ENCODE data around the gene PRKG1.
"Not testable (repeated sequence)": the region's sequence is repeated elsewhere in the genome, so short reads cannot be mapped to it uniquely, and the experiment has no call there.

PRKG1 gene

DNA sequence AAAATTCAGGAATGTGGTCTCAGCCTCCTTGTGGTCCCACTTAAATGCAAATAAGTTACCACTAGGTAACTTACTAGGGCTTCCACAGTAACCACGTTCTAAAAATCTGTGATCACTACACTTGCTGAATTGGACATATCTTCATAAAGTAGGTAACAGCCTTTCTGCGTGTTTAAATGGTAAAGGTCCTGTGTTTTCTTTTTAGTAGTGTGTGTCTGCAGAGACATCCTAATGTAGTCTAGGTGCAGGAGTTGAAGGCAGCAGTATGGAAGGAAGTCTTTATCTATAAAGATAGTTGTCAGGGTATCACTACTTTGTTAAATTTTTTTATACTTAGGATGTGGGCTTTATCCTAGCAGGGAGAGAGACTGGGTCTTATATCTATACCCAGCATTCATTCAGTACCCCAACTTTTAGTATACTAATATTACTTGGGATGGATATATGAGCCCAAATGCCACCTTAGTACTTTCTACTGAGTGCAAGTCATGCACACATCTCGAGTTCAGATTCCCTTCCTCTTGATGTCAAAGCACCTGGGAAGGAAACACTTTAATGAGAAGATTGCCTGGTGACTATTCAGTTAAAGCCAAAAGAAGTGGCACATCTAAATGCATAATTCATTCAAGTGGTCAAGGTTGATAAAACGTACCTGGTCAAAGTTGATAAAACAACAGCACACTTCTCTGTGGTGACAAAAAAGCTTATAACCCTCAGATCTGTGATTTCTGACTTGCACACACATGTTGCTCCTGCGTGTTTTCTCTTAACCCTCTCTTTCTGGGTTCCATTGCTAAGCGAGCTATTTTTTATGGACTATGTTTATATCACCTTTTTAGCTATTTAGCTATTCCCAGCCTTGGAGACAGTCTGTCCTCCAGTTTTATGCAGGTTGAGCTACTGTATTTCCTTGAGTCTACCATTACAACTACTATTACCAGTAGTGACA lies 958.7 kb downstream of the PRKG1 start:
- Histone ChIP-seq H3K4me1 (ENCODE audit: control insufficient read depth, insufficient read depth, low read length, poor library complexity, severe bottlenecking) (peaks cover 3% of the 10 kb centered on the region), H3K4me3 (ENCODE audit: extremely low read depth, insufficient read depth, low read length, poor library complexity, severe bottlenecking) (no peak overlapping the region), H3K9me3 (ENCODE audit: control insufficient read depth, low read length) (no peaks in the 10 kb centered on the region), H3K27ac (ENCODE audit: low read depth, low read length, severe bottlenecking) (no peak overlapping the region), H3K36me3 (ENCODE audit: control insufficient read depth, insufficient read depth, low read length) (no peaks in the 10 kb centered on the region)
- WGBS, 2 experiments (ENCODE audit: insufficient coverage in 2 of 2) = 63% methylated on average over 2 to 4 of the region's 6 CpGs

DNA sequence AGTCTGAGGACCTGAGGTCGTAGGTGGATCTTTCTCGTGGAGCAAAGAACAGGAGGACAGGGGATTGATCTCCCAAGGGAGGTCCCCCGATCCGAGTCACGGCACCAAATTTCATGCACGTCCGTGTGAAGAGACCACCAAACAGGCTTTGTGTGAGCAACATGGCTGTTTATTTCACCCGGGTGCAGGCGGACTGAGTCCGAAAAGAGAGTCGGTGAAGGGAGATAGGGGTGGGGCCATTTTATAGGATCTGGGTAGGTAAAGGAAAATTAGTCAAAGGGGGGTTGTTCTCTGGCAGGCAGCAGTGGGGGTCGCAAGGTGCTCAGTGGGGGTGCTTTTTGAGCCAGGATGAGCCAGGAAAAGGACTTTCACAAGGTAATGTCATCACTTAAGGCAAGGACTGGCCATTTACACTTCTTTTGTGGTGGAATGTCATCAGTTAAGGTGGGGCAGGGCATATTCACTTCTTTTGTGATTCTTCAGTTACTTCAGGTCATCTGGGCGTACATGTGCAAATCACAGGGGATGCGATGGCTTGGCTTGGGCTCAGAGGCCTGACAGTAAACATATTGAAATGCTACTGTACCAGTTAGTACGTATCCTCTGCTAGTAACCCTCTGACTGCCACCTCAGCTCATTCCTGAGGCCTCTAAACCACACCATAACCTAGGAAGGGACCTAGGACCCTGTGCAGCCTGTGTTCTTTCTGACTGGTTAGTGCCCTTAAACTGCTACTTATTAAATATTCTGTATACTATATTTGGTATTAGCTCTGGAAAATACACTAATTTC lies 964.9 kb downstream of the PRKG1 start:
- not testable (repeated sequence) for H3K4me1 ChIP-seq (ENCODE audit: control insufficient read depth, insufficient read depth, low read length, poor library complexity, severe bottlenecking); H3K4me3 ChIP-seq (ENCODE audit: extremely low read depth, insufficient read depth, low read length, poor library complexity, severe bottlenecking); H3K9me3 ChIP-seq (ENCODE audit: control insufficient read depth, low read length); H3K36me3 ChIP-seq (ENCODE audit: control insufficient read depth, insufficient read depth, low read length); H3K27ac ChIP-seq (ENCODE audit: low read depth, low read length, severe bottlenecking)
- 29 to 60% methylated on average over 3 of the region's 15 CpGs for WGBS, 2 experiments (ENCODE audit: insufficient coverage in 2 of 2)

- 20% methylated on average over 1 of the region's 2 CpGs; no CpG with 5 or more reads in 1 of the 2 experiments for WGBS, 2 experiments (ENCODE audit: insufficient coverage in 2 of 2)
- no peak overlapping the region for H3K27ac ChIP-seq (ENCODE audit: low read depth, low read length, severe bottlenecking)
These were observed 966.2 kb downstream of the PRKG1 start for GRCh38 chr10:52040486-52040885.

DNA sequence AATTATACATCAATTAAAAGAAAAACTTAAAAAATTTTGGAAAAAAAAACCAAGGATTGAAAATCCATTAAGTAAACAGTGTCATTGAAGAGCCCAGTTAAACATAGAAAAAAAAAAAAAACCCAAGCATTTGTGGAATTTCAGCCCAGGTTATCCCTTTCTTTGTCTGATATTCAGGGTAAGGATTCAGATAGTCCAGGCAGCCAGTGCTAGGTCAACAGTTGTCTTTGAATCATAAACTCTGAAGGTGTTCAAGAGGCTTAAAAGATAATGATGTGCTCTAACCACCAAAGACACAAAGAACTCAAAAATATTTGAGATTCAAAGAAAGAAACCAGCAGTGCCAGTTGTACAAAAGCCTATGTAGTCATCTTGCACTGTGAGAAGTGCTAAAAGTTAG lies 969.5 kb downstream of the PRKG1 start:
- no peak overlapping the region for H3K27ac ChIP-seq (ENCODE audit: low read depth, low read length, severe bottlenecking)
- H3K4me3 ChIP-seq (ENCODE audit: extremely low read depth, insufficient read depth, low read length, poor library complexity, severe bottlenecking) = no peak overlapping the region
- H3K4me1 ChIP-seq (ENCODE audit: control insufficient read depth, insufficient read depth, low read length, poor library complexity, severe bottlenecking) = no peaks in the 10 kb centered on the region
- no peaks in the 10 kb centered on the region for H3K9me3 ChIP-seq (ENCODE audit: control insufficient read depth, low read length)
- no peaks in the 10 kb centered on the region for H3K36me3 ChIP-seq (ENCODE audit: control insufficient read depth, insufficient read depth, low read length)

More at GRCh38 chr10:52040486-52040885, 966.2 kb downstream of the PRKG1 start:
- Histone ChIP-seq H3K4me1 (ENCODE audit: control insufficient read depth, insufficient read depth, low read length, poor library complexity, severe bottlenecking) (no peaks in the 10 kb centered on the region), H3K9me3 (ENCODE audit: control insufficient read depth, low read length) (no peaks in the 10 kb centered on the region), H3K4me3 (ENCODE audit: extremely low read depth, insufficient read depth, low read length, poor library complexity, severe bottlenecking) (no peak overlapping the region), H3K36me3 (ENCODE audit: control insufficient read depth, insufficient read depth, low read length) (no peaks in the 10 kb centered on the region)

DNA sequence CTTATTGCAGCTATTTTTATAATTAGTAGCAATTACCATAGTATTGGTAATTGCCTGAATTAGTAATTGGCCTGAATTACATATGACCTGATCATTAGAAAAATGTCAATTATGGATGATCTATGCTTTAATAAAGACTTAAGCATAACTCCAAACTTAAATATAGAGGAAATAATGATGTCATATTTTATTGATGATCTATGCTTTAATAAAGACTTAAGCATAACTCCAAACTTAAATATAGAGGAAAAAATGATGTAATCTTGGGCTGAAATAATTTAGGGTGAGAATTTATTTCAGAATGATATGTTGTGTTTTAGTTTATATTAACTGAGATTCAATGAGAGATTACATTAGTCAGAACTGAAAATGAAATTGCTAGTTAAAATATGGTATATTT lies 973.8 kb downstream of the PRKG1 start:
- H3K27ac ChIP-seq (ENCODE audit: low read depth, low read length, severe bottlenecking) = no peak overlapping the region
- no peak overlapping the region for H3K4me3 ChIP-seq (ENCODE audit: extremely low read depth, insufficient read depth, low read length, poor library complexity, severe bottlenecking)
- no peaks in the 10 kb centered on the region for H3K36me3 ChIP-seq (ENCODE audit: control insufficient read depth, insufficient read depth, low read length)
- H3K9me3 ChIP-seq (ENCODE audit: control insufficient read depth, low read length) = no peaks in the 10 kb centered on the region
- H3K4me1 ChIP-seq (ENCODE audit: control insufficient read depth, insufficient read depth, low read length, poor library complexity, severe bottlenecking) = no peaks in the 10 kb centered on the region

GRCh38 chr10:52050429-52051047 lies 976.3 kb downstream of the PRKG1 start:
- Histone ChIP-seq H3K36me3 (ENCODE audit: control insufficient read depth, insufficient read depth, low read length) (no peaks in the 10 kb centered on the region), H3K4me3 (ENCODE audit: extremely low read depth, insufficient read depth, low read length, poor library complexity, severe bottlenecking) (no peak overlapping the region), H3K27ac (ENCODE audit: low read depth, low read length, severe bottlenecking) (no peak overlapping the region), H3K9me3 (ENCODE audit: control insufficient read depth, low read length) (no peaks in the 10 kb centered on the region), H3K4me1 (ENCODE audit: control insufficient read depth, insufficient read depth, low read length, poor library complexity, severe bottlenecking) (no peaks in the 10 kb centered on the region)
- 67 to 86% methylated on average over 2 of the region's 3 CpGs for WGBS, 2 experiments (ENCODE audit: insufficient coverage in 2 of 2)

DNA sequence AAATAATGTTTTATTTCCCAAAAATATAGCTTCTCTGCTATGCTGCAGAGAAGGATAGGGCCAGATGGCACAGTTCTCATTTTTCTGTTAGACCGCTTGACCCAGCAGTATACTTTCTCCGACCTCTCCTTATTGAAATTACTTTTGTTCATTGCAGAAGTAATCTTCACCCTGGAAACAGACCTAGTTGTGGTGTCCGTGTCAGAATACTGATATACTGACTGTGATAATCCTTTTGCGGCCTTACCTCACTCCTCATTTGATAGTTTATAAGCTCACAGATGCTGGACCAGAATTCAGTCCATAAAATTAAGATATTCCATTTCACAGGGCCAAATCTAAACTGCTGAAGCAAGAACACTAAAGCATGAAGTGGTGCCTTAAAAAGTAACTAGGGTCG lies 979.2 kb downstream of the PRKG1 start:
- Histone ChIP-seq H3K4me1 (ENCODE audit: control insufficient read depth, insufficient read depth, low read length, poor library complexity, severe bottlenecking) (no peaks in the 10 kb centered on the region), H3K36me3 (ENCODE audit: control insufficient read depth, insufficient read depth, low read length) (no peaks in the 10 kb centered on the region), H3K27ac (ENCODE audit: low read depth, low read length, severe bottlenecking) (no peak overlapping the region), H3K9me3 (ENCODE audit: control insufficient read depth, low read length) (no peaks in the 10 kb centered on the region), H3K4me3 (ENCODE audit: extremely low read depth, insufficient read depth, low read length, poor library complexity, severe bottlenecking) (no peak overlapping the region)
- 90 to 100% methylated on average over 4 of the region's 5 CpGs for WGBS, 2 experiments (ENCODE audit: insufficient coverage in 2 of 2)

DNA sequence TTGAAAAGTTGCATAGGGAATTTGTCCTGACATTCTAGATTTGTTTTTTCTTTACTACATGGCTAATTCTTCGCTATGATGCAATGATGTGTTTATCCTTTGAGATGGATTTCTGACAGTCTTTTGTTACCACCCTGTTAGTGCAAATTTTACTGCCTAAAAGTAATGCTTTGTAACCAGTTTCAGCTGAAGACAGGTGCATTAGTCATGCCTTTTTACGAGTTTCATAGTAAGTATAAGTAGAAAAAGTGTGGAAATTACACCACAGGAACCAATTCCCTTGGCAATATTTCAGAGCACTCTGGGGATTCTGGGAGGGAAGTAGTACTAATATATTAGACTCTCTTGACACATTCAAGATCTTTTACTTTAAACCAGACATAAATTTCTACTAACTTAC lies 982.0 kb downstream of the PRKG1 start:
- Histone ChIP-seq H3K4me3 (ENCODE audit: extremely low read depth, insufficient read depth, low read length, poor library complexity, severe bottlenecking) (no peak overlapping the region), H3K36me3 (ENCODE audit: control insufficient read depth, insufficient read depth, low read length) (no peaks in the 10 kb centered on the region), H3K9me3 (ENCODE audit: control insufficient read depth, low read length) (no peaks in the 10 kb centered on the region), H3K4me1 (ENCODE audit: control insufficient read depth, insufficient read depth, low read length, poor library complexity, severe bottlenecking) (no peaks in the 10 kb centered on the region), H3K27ac (ENCODE audit: low read depth, low read length, severe bottlenecking) (no peak overlapping the region)
- WGBS, 2 experiments (ENCODE audit: insufficient coverage in 2 of 2) = 60 to 100% methylated on average over 1 of the region's 2 CpGs

GRCh38 chr10:52059089-52059488 lies 984.8 kb downstream of the PRKG1 start:
- Histone ChIP-seq H3K9me3 (ENCODE audit: control insufficient read depth, low read length) (no peaks in the 10 kb centered on the region), H3K4me1 (ENCODE audit: control insufficient read depth, insufficient read depth, low read length, poor library complexity, severe bottlenecking) (no peaks in the 10 kb centered on the region), H3K36me3 (ENCODE audit: control insufficient read depth, insufficient read depth, low read length) (no peaks in the 10 kb centered on the region), H3K27ac (ENCODE audit: low read depth, low read length, severe bottlenecking) (no peak overlapping the region), H3K4me3 (ENCODE audit: extremely low read depth, insufficient read depth, low read length, poor library complexity, severe bottlenecking) (no peak overlapping the region)
- WGBS, 2 experiments (ENCODE audit: insufficient coverage in 2 of 2) = no CpG with 5 or more reads among the region's 1 CpG

GRCh38 chr10:52063159-52063558 lies 988.9 kb downstream of the PRKG1 start:
- no peaks in the 10 kb centered on the region for H3K9me3 ChIP-seq (ENCODE audit: control insufficient read depth, low read length)

More at GRCh38 chr10:52063159-52063558, 988.9 kb downstream of the PRKG1 start:
- Histone ChIP-seq H3K27ac (ENCODE audit: low read depth, low read length, severe bottlenecking) (no peak overlapping the region), H3K4me3 (ENCODE audit: extremely low read depth, insufficient read depth, low read length, poor library complexity, severe bottlenecking) (no peak overlapping the region), H3K36me3 (ENCODE audit: control insufficient read depth, insufficient read depth, low read length) (no peaks in the 10 kb centered on the region), H3K4me1 (ENCODE audit: control insufficient read depth, insufficient read depth, low read length, poor library complexity, severe bottlenecking) (no peaks in the 10 kb centered on the region)
- WGBS, 2 experiments (ENCODE audit: insufficient coverage in 2 of 2) = 93 to 96% methylated on average over 8 to 10 of the region's 10 CpGs
